GM12878 (cell line): Measurements from ENCODE around the gene PCDHGB2. TPM values are rescaled to one million over a fixed set of nuclear protein-coding genes. Genes with fewer than 3 reads are reported as not detected.

Experiments used
- ATAC-seq: fragments of 200-7000 bp; cut with Tn5 transposase; 3 replicates; pipeline ENCODE4 v1.9.1; 2020; ENCODE audit warnings: mild to moderate bottlenecking, moderate library complexity
- BruUV-seq: library from RNA; stranded (reverse); fragments of 400-500 nt; replicated peaks from 2 replicates; lab custom pipeline; 2021; lab: Mats Ljungman, UMichigan
- CTCF ChIA-PET: fragments of 300-600 bp; sonication (Branson Sonifier 250); formaldehyde crosslinking; extraction: SDS; loops from one replicate; lab custom pipeline; 2021; ENCODE audit warnings: inconsistent platforms; lab: Yijun Ruan, JAX
- POLR2A ChIA-PET: fragments of 350-600 bp; formaldehyde crosslinking; extraction: SDS; loops from one replicate; lab custom pipeline; 2021; ENCODE audit warnings: inconsistent platforms; lab: Charles Lee
- RAD21 ChIA-PET: fragments of 300-600 bp; sonication (Branson Sonifier 250); formaldehyde crosslinking; loops from one replicate; lab custom pipeline; 2023; ENCODE audit warnings: antibody characterized with exemption; ENCODE audit not compliant: unreplicated experiment; lab: Charles Lee
- SMC1A ChIA-PET: fragments of 300-600 bp; sonication (Branson Sonifier 250); formaldehyde crosslinking; loops from one replicate; lab custom pipeline; 2023; ENCODE audit not compliant: unreplicated experiment, uncharacterized antibody; lab: Charles Lee
- DNase-seq: peaks from one replicate; pipeline ENCODE4 v3.0.0-alpha.2; 2011; ENCODE audit warnings: low read depth, low spot score
- FAIRE-seq: peaks from 3 replicates; lab custom pipeline; 2011; peaks lifted over from hg19 to GRCh38; lab: Jason Lieb, UNC
- H2AFZ ChIP-seq: 2 replicates; pipeline ENCODE4 v1.6.0; 2011; ENCODE audit warnings: low read depth, low read length, control low read depth; ENCODE audit not compliant: control insufficient read depth
- H3K27ac ChIP-seq: 2 replicates; pipeline ENCODE4 v1.5.1; 2011; ENCODE audit warnings: control low read depth; ENCODE audit not compliant: control insufficient read depth, insufficient read depth
- H3K27me3 ChIP-seq, 2 experiments: replicated peaks in 1 of 2; 2 replicates each; pipeline versions ENCODE4 v1.6.0 to v1.6.1; 2011; ENCODE audit warnings: low read length in 1 of 2; ENCODE audit not compliant: control insufficient read depth in 2 of 2, insufficient read depth in 2 of 2
- H3K36me3 ChIP-seq, 2 experiments: 2 replicates each; pipeline ENCODE4 v1.5.1; 2011; ENCODE audit warnings: low read length in 1 of 2; ENCODE audit not compliant: control insufficient read depth in 2 of 2, insufficient read depth in 2 of 2
- H3K4me1 ChIP-seq: 2 replicates; pipeline ENCODE4 v1.6.1; 2011; ENCODE audit warnings: mild to moderate bottlenecking, low read length, moderate library complexity, mixed read lengths; ENCODE audit not compliant: control insufficient read depth, insufficient read depth
- H3K4me2 ChIP-seq: 2 replicates; pipeline ENCODE4 v1.6.0; 2011; ENCODE audit warnings: control low read depth; ENCODE audit not compliant: control insufficient read depth, insufficient read depth
- H3K4me3 ChIP-seq: fragments of 200-600 bp; sonication (generic); 2 replicates; pipeline ENCODE4 v1.5.1; 2016
- H3K79me2 ChIP-seq: 2 replicates; pipeline ENCODE4 v1.6.0; 2011; ENCODE audit warnings: low read length; ENCODE audit not compliant: control insufficient read depth, insufficient read depth
- H3K9ac ChIP-seq: 2 replicates; pipeline ENCODE4 v1.8.0; 2011; ENCODE audit warnings: low read length, control low read depth, mixed read lengths; ENCODE audit not compliant: control insufficient read depth, insufficient read depth
- H3K9me3 ChIP-seq: replicated peaks from 3 replicates; pipeline ENCODE4 v1.5.1; 2011; ENCODE audit warnings: mild to moderate bottlenecking, low read length; ENCODE audit not compliant: control insufficient read depth, insufficient read depth
- H4K20me1 ChIP-seq: 2 replicates; pipeline ENCODE4 v1.6.0; 2011; ENCODE audit not compliant: control insufficient read depth, insufficient read depth
- IRF4 ChIP-seq: IDR thresholded peaks from 2 replicates; pipeline ENCODE4 v1.6.1; 2011; ENCODE audit warnings: low read depth, low read length
- LARP7 ChIP-seq: fragments of 450-650 bp; IDR thresholded peaks from 2 replicates; pipeline ENCODE4 v1.6.1; 2017; ENCODE audit warnings: mild to moderate bottlenecking
- MEF2A ChIP-seq: IDR thresholded peaks from 2 replicates; pipeline ENCODE4 v1.6.1; 2011; ENCODE audit warnings: low read depth, mild to moderate bottlenecking, low read length, moderate library complexity; ENCODE audit not compliant: insufficient read depth
- MYC ChIP-seq: IDR thresholded peaks from 2 replicates; pipeline ENCODE4 v1.6.1; 2011; ENCODE audit warnings: mild to moderate bottlenecking, low read length, moderate library complexity, inconsistent platforms; ENCODE audit not compliant: insufficient read depth, insufficient replicate concordance, insufficient read length, severe bottlenecking
- NFYA ChIP-seq: IDR thresholded peaks from 2 replicates; pipeline ENCODE4 v1.6.1; 2011; ENCODE audit warnings: low read depth, mild to moderate bottlenecking, low read length, improper control_type of control experiment, borderline replicate concordance
- NRF1 ChIP-seq: conservative IDR thresholded peaks from 2 replicates; pipeline ENCODE4 v1.6.1; 2011; ENCODE audit warnings: mild to moderate bottlenecking, low read depth, low read length, improper control_type of control experiment
- REST ChIP-seq: IDR thresholded peaks from 2 replicates; pipeline ENCODE4 v1.6.1; 2012; ENCODE audit warnings: mild to moderate bottlenecking, low read depth, low read length
- TARDBP ChIP-seq: IDR thresholded peaks from 2 replicates; pipeline ENCODE4 v1.6.1; 2016; ENCODE audit warnings: borderline replicate concordance
- USF2 ChIP-seq: IDR thresholded peaks from 2 replicates; pipeline ENCODE4 v1.6.1; 2011; ENCODE audit warnings: low read depth, low read length, improper control_type of control experiment, borderline replicate concordance
- YY1 ChIP-seq: IDR thresholded peaks from 2 replicates; pipeline ENCODE4 v1.6.1; 2011; ENCODE audit warnings: low read depth, mild to moderate bottlenecking, low read length
- ZNF274 ChIP-seq: IDR thresholded peaks from one replicate; pipeline ENCODE4 v1.8.0; 2011; ENCODE audit not compliant: insufficient read length, insufficient read depth
- ZSCAN29 ChIP-seq: fragments of 450-650 bp; IDR thresholded peaks from 2 replicates; pipeline ENCODE4 v1.6.1; 2017; ENCODE audit warnings: mild to moderate bottlenecking, moderate library complexity
- WGBS: methylation state at CpG from one replicate; pipeline ENCODE4 v1.1.6; 2016; ENCODE audit warnings: low lambda C conversion rate; ENCODE audit not compliant: insufficient replicate concordance, insufficient coverage; ENCODE audit errors: missing lambda C conversion rate; 5-methylcytosine and 5-hydroxymethylcytosine counted together
- in situ Hi-C: fragments of 300-500 bp; cut with MboI; formaldehyde crosslinking; loops from 9 replicates; pipeline ENCODE4 v1.14.3; 2018; ENCODE audit warnings: mixed read lengths
- intact Hi-C: fragments of 100-400 bp; cut with micrococcal nuclease; formaldehyde crosslinking; loops from one replicate; pipeline ENCODE4 v1.14.2; 2022; ENCODE audit not compliant: unreplicated experiment
- polyA plus RNA-seq, 11 experiments: library from polyadenylated mRNA; depleted of rRNA in 4 of 11; unstranded in 6 of 11; stranded (reverse) in 5 of 11; fragments of >200 nt; fragmentation: Nextera tagmentation in 4 of 11; fragmentation: Illumina TruSeq in 1 of 11; extraction: Ambion mirVana in 4 of 11; extraction: Trizol in 1 of 11; gene quantifications; 1 replicate in 1 of 11; 2 replicates in 10 of 11; pipeline versions ENCODE4 v1.2.1 to v1.2.3, GENCODE V29; 2011 to 2016; ENCODE audit warnings: inconsistent platforms in 2 of 11, missing spikeins in 2 of 11, low read depth in 1 of 11
- total RNA-seq, 4 experiments: library from RNA; depleted of rRNA in 3 of 4; stranded (reverse); fragments of >200 nt in 3 of 4; fragmentation: Illumina TruSeq in 1 of 4; extraction: Trizol in 1 of 4; gene quantifications; 2 replicates each; pipeline versions ENCODE4 v1.2.1 to v1.2.3, GENCODE V29; 2013 to 2021

The PCDHGB2 gene
- total and polyA plus RNA-seq, 10 of the 15 experiments (the other 5 are each of a cell fraction or from before 2014, with no cell fraction given): 0.06 to 0.38 (median 0.19) TPM; not detected in 2

- Histone ChIP-seq H3K27ac (no peak overlapping the region), H3K4me2 (no peak overlapping the region), H3K9ac (no peak overlapping the region), H3K27me3 (no peaks in the 10 kb centered on the region; a peak in 1 of 4 replicates), H2AFZ (no peak overlapping the region), H3K36me3 (no peaks in the 10 kb centered on the region), H3K79me2 (no peaks in the 10 kb centered on the region), H3K9me3 (peaks cover 13% of the 10 kb centered on the region; the same call in 1 of the 3 replicates), H3K4me1 (no peaks in the 10 kb centered on the region), H4K20me1 (no peaks in the 10 kb centered on the region), H3K4me3 (no peak overlapping the region)
- FAIRE-seq (no peak), ATAC-seq (no peak), DNase-seq (no peak)
- SMC1A ChIA-PET: no interaction called here
- intact Hi-C loops (no loop called here), in situ Hi-C loops (no loop called here)
- RAD21 ChIA-PET: no interaction called here
- POLR2A ChIA-PET: no interaction called here
- whole genome bisulfite sequencing: 66% methylated on average over 46 of the region's 46 CpGs
- no peak for TF ChIP-seq ZNF274
- no peak for TF ChIP-seq IRF4
- no peak for TF ChIP-seq NRF1
- TF ChIP-seq LARP7: no peak
- TF ChIP-seq MEF2A: no peak
- no peak for TF ChIP-seq NFYA
- no peak for TF ChIP-seq ZSCAN29
- no peak for TF ChIP-seq REST
- no peak for TF ChIP-seq TARDBP
- TF ChIP-seq USF2: no peak
- TF ChIP-seq YY1: no peak
- no peak for TF ChIP-seq MYC
- no TSS peak for BruUV-seq
- CTCF ChIA-PET: interaction anchor here (1.3 kb wide), 1 partner anchor 197 kb away, joined by 3 read pairs; no protein-coding TSS in a partner anchor
These were observed 6.5 kb downstream of the PCDHGB2 start for GRCh38 chr5:141366016-141366896.
